Osteoblast (primary cell): ENCODE results near the gene FFAR1. TPM values are rescaled to one million over a fixed set of nuclear protein-coding genes. Genes with fewer than 3 reads are reported as not detected.
A peak's percentile ranks its signal among the peaks of the same experiment; 100 is the strongest.

Source experiments
- DNase-seq: peaks from one replicate; pipeline ENCODE4 v3.0.0; 2011; ENCODE audit warnings: low spot score, mixed read lengths; ENCODE audit not compliant: insufficient read length; ENCODE audit errors: missing footprints
- H2AFZ ChIP-seq: 2 replicates; pipeline ENCODE4 v1.6.0; 2011; ENCODE audit warnings: mild to moderate bottlenecking, low read length
- H3K27ac ChIP-seq: 2 replicates; pipeline ENCODE4 v1.5.1; 2011; ENCODE audit warnings: mild to moderate bottlenecking, low read depth, low read length, moderate library complexity
- H3K27me3 ChIP-seq: 2 replicates; pipeline ENCODE4 v1.6.0; 2012; ENCODE audit warnings: mild to moderate bottlenecking, control low read depth, inconsistent platforms, low read length, moderate library complexity; ENCODE audit not compliant: insufficient read depth
- H3K36me3 ChIP-seq: 2 replicates; pipeline ENCODE4 v1.5.1; 2011; ENCODE audit warnings: mild to moderate bottlenecking, low read length, control low read depth, moderate library complexity; ENCODE audit not compliant: insufficient read depth
- H3K4me1 ChIP-seq: 2 replicates; pipeline ENCODE4 v1.5.1; 2011; ENCODE audit warnings: mild to moderate bottlenecking, low read length, control low read depth, moderate library complexity; ENCODE audit not compliant: insufficient read depth
- H3K4me2 ChIP-seq: 2 replicates; pipeline ENCODE4 v1.6.0; 2011; ENCODE audit warnings: mild to moderate bottlenecking, low read length; ENCODE audit not compliant: insufficient read depth
- H3K4me3 ChIP-seq: fragments of 200-600 bp; sonication (generic); 3 replicates; pipeline ENCODE4 v1.5.1; 2012; ENCODE audit warnings: mild to moderate bottlenecking, low read length, inconsistent platforms; ENCODE audit not compliant: insufficient read depth
- H3K79me2 ChIP-seq: 2 replicates; pipeline ENCODE4 v1.6.0; 2012; ENCODE audit warnings: mild to moderate bottlenecking, low read length, control low read depth, inconsistent platforms; ENCODE audit not compliant: insufficient read depth
- H3K9me3 ChIP-seq: 2 replicates; pipeline ENCODE4 v1.5.1; 2011; ENCODE audit warnings: low read depth, low read length, control low read depth
- H4K20me1 ChIP-seq: 2 replicates; pipeline ENCODE4 v1.6.0; 2012; ENCODE audit warnings: mild to moderate bottlenecking, low read length, control low read depth; ENCODE audit not compliant: insufficient read depth
- CTCF ChIP-seq: IDR thresholded peaks from 2 replicates; pipeline ENCODE4 v1.5.1; 2011; ENCODE audit warnings: mild to moderate bottlenecking, low read depth, low read length, moderate library complexity; ENCODE audit errors: extremely low read depth
- total RNA-seq: library from RNA; depleted of rRNA; stranded (reverse); fragments of >200 nt; gene quantifications from 2 replicates; pipeline ENCODE4 v1.2.3, GENCODE V29; 2012

The FFAR1 gene
- total RNA-seq, 1 donor = not detected

GRCh38 chr19:35349614-35350521 lies 2.2 kb downstream of the FFAR1 start:
- Histone ChIP-seq H4K20me1 (no peaks in the 10 kb centered on the region), H3K27me3 (no peaks in the 10 kb centered on the region), H3K36me3 (no peaks in the 10 kb centered on the region), H3K4me1 (no peaks in the 10 kb centered on the region), H3K27ac (no peak overlapping the region), H3K9me3 (no peaks in the 10 kb centered on the region), H3K79me2 (no peaks in the 10 kb centered on the region), H3K4me3 (no peak overlapping the region), H3K4me2 (no peak overlapping the region), H2AFZ (no peak overlapping the region)
- DNase-seq = no peak
- TF ChIP-seq CTCF = no peak

- TF ChIP-seq CTCF = no peak
- Histone ChIP-seq H3K79me2 (no peaks in the 10 kb centered on the region), H3K9me3 (no peaks in the 10 kb centered on the region), H3K36me3 (no peaks in the 10 kb centered on the region), H2AFZ (no peak overlapping the region), H3K4me1 (no peaks in the 10 kb centered on the region), H3K4me2 (no peak overlapping the region), H3K27ac (no peak overlapping the region), H3K27me3 (no peaks in the 10 kb centered on the region), H4K20me1 (no peaks in the 10 kb centered on the region), H3K4me3 (no peak overlapping the region)
- peak; percentile 80 for DNase-seq
Measured at GRCh38 chr19:35350591-35350990, 2.9 kb downstream of the FFAR1 start.

- TF ChIP-seq CTCF = no peak
Measured at GRCh38 chr19:35351411-35352176, 3.9 kb downstream of the FFAR1 start.

GRCh38 chr19:35352177-35352447 lies 4.4 kb downstream of the FFAR1 start:
- no peaks in the 10 kb centered on the region for H3K9me3 ChIP-seq
- H3K4me3 ChIP-seq = no peak overlapping the region
- no peak for TF ChIP-seq CTCF
- H3K4me2 ChIP-seq = no peak overlapping the region
- no peak overlapping the region for H2AFZ ChIP-seq
- no peak overlapping the region for H3K27ac ChIP-seq
- H4K20me1 ChIP-seq = no peaks in the 10 kb centered on the region
- no peaks in the 10 kb centered on the region for H3K4me1 ChIP-seq
- H3K27me3 ChIP-seq = peaks cover 5% of the 10 kb centered on the region
- no peaks in the 10 kb centered on the region for H3K79me2 ChIP-seq
- DNase-seq = no peak
- no peaks in the 10 kb centered on the region for H3K36me3 ChIP-seq

More at GRCh38 chr19:35351411-35352176, 3.9 kb downstream of the FFAR1 start:
- H3K9me3 ChIP-seq = no peaks in the 10 kb centered on the region
- H3K36me3 ChIP-seq = no peaks in the 10 kb centered on the region
- no peak for DNase-seq
- no peak overlapping the region for H3K4me2 ChIP-seq
- H3K27ac ChIP-seq = no peak overlapping the region
- no peaks in the 10 kb centered on the region for H4K20me1 ChIP-seq
- no peaks in the 10 kb centered on the region for H3K4me1 ChIP-seq
- H3K4me3 ChIP-seq = no peak overlapping the region
- no peaks in the 10 kb centered on the region for H3K79me2 ChIP-seq
- peaks cover 5% of the 10 kb centered on the region for H3K27me3 ChIP-seq
- no peak overlapping the region for H2AFZ ChIP-seq
